Measurements from ENCODE around the gene NR2F2. TPM values are rescaled to one million over a fixed set of nuclear protein-coding genes. Genes with fewer than 3 reads are reported as not detected.

The NR2F2 gene
- total RNA-seq, 2 donors from 2014 or later, result 41.2 to 43.5 TPM

- DNase-seq (no peak), ATAC-seq (no peak)
- intact Hi-C loops (cut with DNase I), result loop anchor here in 1 of 2 donors (5.0 to 10.0 kb wide), 3 partner anchors 1041 to 1324 kb away; no protein-coding TSS in a partner anchor
Measured at GRCh38 chr15:96348112-96349027, 17.9 kb downstream of the NR2F2 start.

GRCh38 chr15:96349034-96349856 is 18.7 kb downstream of the NR2F2 start:
- DNase-seq, result no peak
- intact Hi-C loops (cut with DNase I), result loop anchor here in 1 of 2 donors (5.0 to 10.0 kb wide), 3 partner anchors 1042 to 1324 kb away; no protein-coding TSS in a partner anchor
- ATAC-seq, result no peak

- ATAC-seq, result no peak
- intact Hi-C loops (cut with DNase I), result loop anchor here (5.0 to 10.0 kb wide), 5 partner anchors 235 to 1325 kb away; no protein-coding TSS in a partner anchor
- DNase-seq, result no peak
Measured at GRCh38 chr15:96349857-96350720, 19.6 kb downstream of the NR2F2 start.

- intact Hi-C loops (cut with DNase I), result loop anchor here (10.0 kb wide), 2 partner anchors 234 to 884 kb away; no protein-coding TSS in a partner anchor
- ATAC-seq (no peak), DNase-seq (no peak)
Measured at GRCh38 chr15:96350934-96351724, 20.6 kb downstream of the NR2F2 start.

- no peak for DNase-seq
- intact Hi-C loops (cut with DNase I), result loop anchor here (10.0 kb wide), 2 partner anchors 233 to 883 kb away; no protein-coding TSS in a partner anchor
- peak in 1 of 2 donors; percentile 6 for ATAC-seq
Measured at GRCh38 chr15:96351761-96352603, 21.5 kb downstream of the NR2F2 start.

- ATAC-seq, result no peak
- intact Hi-C loops (cut with DNase I), result loop anchor here (10.0 kb wide), 2 partner anchors 232 to 882 kb away; no protein-coding TSS in a partner anchor
- no peak for DNase-seq
Measured at GRCh38 chr15:96352604-96353405, 22.3 kb downstream of the NR2F2 start.

- intact Hi-C loops (cut with DNase I), result loop anchor here (10.0 kb wide), 2 partner anchors 231 to 881 kb away; no protein-coding TSS in a partner anchor
- DNase-seq, result no peak
Measured at GRCh38 chr15:96353416-96353929, 23.0 kb downstream of the NR2F2 start.

GRCh38 chr15:96353930-96354730 is 23.6 kb downstream of the NR2F2 start:
- ATAC-seq, result peak; percentile 54 to 59
- DNase-seq, result peak; percentile 80
- intact Hi-C loops (cut with DNase I), result loop anchor here (10.0 kb wide), 2 partner anchors 231 to 881 kb away; no protein-coding TSS in a partner anchor

More at GRCh38 chr15:96353416-96353929, 23.0 kb downstream of the NR2F2 start:
- ATAC-seq, result no peak

GRCh38 chr15:96354731-96355567 is 24.4 kb downstream of the NR2F2 start:
- ATAC-seq, result peak; percentile 52 to 57
- no peak for DNase-seq
- intact Hi-C loops (cut with DNase I), result loop anchor here (5.0 to 10.0 kb wide), 3 partner anchors 230 to 880 kb away; no protein-coding TSS in a partner anchor

- DNase-seq (no peak), ATAC-seq (no peak)
- intact Hi-C loops (cut with DNase I), result loop anchor here (2.0 to 10.0 kb wide), 4 partner anchors 227 to 879 kb away; no protein-coding TSS in a partner anchor
Measured at GRCh38 chr15:96355568-96356187, 25.2 kb downstream of the NR2F2 start.

GRCh38 chr15:96356494-96357455 is 26.3 kb downstream of the NR2F2 start:
- DNase-seq (peak; percentile 86), ATAC-seq (peak; percentile 63 to 65)
- intact Hi-C loops (cut with DNase I), result loop anchor here (2.0 to 10.0 kb wide), 4 partner anchors 226 to 878 kb away; no protein-coding TSS in a partner anchor

Data from left cardiac atrium (tissue), 4 donors.